ENCODE data around the gene TREX2. TPM values are rescaled to one million over a fixed set of nuclear protein-coding genes. Genes with fewer than 3 reads are reported as not detected.
A peak's percentile ranks its signal among the peaks of the same experiment; 100 is the strongest.

The TREX2 gene
- total and polyA plus RNA-seq, 2 donors from 2014 or later: 0.67 to 1.4 TPM

DNA sequence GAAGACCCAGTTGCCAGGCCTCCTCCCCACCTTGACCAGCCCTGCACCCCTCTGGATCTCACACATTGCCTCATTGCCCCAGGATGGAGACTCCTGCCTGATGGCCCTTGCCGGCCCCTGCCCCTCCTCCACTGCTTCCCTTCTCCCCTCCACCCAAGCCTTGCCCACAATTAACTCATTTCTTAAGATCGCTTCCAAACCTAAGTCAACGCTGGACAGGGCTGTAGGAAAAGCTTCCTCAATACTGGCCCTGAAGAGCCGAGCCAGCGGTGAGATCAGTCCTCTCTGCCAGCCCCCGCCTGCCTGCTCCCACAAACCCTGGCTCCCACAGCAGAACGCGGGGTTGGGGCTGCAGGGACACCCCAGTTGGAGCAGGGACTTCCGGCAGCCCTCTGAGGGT is 32.0 kb upstream of the TREX2 start:
- H3K27me3 ChIP-seq (ENCODE audit: control insufficient read depth, insufficient read depth, low read length): no peaks in the 10 kb centered on the region

DNA sequence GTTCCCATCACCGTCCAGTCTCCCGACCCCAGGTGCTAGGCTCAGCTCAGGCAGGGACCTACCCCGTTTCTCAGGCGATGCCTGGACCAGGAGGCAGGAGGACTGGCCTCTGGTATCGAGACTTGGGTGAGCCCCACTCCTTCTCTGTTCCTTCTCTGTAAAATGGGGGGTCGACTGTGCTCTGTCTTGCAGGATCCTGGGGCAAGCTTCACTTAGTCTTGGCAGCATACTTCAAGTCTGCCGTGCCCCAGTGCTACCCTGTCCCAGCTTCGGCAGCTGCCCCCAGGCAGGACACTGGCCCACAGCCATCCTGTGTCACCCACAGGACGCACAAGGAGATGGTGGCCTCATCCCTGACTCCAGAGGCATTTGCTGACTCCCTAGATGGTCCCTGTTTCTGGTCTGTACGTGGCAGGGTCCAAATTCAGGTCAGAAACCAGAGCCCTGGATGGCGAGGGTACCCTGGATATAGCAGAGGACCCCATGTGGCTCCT is 31.6 kb upstream of the TREX2 start:
- FAIRE-seq (no peak), DNase-seq (peak in 1 of 5 donors; percentile 47)
- Histone ChIP-seq H3K4me3 (ENCODE audit: low read length in 3 of 3) (no peak overlapping the region), H3K36me3 (ENCODE audit: control insufficient read depth in 2 of 3, insufficient read depth in 3 of 3, low read length in 3 of 3) (no peaks in the 10 kb centered on the region), H3K27me3 (ENCODE audit: control insufficient read depth, insufficient read depth, low read length) (no peaks in the 10 kb centered on the region), H3K27ac (ENCODE audit: low read depth in 2 of 2, low read length in 2 of 2) (peak overlapping the region in 1 of 2 donors; percentile 43), H3K9me3 (ENCODE audit: control insufficient read depth in 2 of 3, insufficient read depth in 1 of 3, low read length in 3 of 3) (no peaks in the 10 kb centered on the region), H3K4me1 (ENCODE audit: control insufficient read depth in 2 of 3, insufficient read depth in 2 of 3, low read depth in 1 of 3, low read length in 3 of 3) (peaks cover 0 to 5% (median 0%) of the 10 kb centered on the region in 3 donors), H3K9ac (ENCODE audit: low read length in 3 of 3) (no peak overlapping the region)
- intact Hi-C loops (cut with DNase I): no loop called here
- TF ChIP-seq, protein P1, sequence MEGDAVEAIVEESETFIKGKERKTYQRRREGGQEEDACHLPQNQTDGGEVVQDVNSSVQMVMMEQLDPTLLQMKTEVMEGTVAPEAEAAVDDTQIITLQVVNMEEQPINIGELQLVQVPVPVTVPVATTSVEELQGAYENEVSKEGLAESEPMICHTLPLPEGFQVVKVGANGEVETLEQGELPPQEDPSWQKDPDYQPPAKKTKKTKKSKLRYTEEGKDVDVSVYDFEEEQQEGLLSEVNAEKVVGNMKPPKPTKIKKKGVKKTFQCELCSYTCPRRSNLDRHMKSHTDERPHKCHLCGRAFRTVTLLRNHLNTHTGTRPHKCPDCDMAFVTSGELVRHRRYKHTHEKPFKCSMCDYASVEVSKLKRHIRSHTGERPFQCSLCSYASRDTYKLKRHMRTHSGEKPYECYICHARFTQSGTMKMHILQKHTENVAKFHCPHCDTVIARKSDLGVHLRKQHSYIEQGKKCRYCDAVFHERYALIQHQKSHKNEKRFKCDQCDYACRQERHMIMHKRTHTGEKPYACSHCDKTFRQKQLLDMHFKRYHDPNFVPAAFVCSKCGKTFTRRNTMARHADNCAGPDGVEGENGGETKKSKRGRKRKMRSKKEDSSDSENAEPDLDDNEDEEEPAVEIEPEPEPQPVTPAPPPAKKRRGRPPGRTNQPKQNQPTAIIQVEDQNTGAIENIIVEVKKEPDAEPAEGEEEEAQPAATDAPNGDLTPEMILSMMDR (IDR thresholded peaks at IDR 0.05; ENCODE audit: borderline replicate concordance, extremely low read depth, insufficient read depth): no peak

More for the DNA sequence above, 32.0 kb upstream of the TREX2 start:
- Histone ChIP-seq H3K9me3 (ENCODE audit: control insufficient read depth in 2 of 3, insufficient read depth in 1 of 3, low read length in 3 of 3) (no peaks in the 10 kb centered on the region), H3K27ac (ENCODE audit: low read depth in 2 of 2, low read length in 2 of 2) (no peak overlapping the region), H3K4me3 (ENCODE audit: low read length in 3 of 3) (no peak overlapping the region), H3K9ac (ENCODE audit: low read length in 3 of 3) (no peak overlapping the region), H3K36me3 (ENCODE audit: control insufficient read depth in 2 of 3, insufficient read depth in 3 of 3, low read length in 3 of 3) (no peaks in the 10 kb centered on the region), H3K4me1 (ENCODE audit: control insufficient read depth in 2 of 3, insufficient read depth in 2 of 3, low read depth in 1 of 3, low read length in 3 of 3) (peaks cover 0 to 5% (median 0%) of the 10 kb centered on the region in 3 donors)
- TF ChIP-seq, protein P1 (IDR thresholded peaks at IDR 0.05; ENCODE audit: borderline replicate concordance, extremely low read depth, insufficient read depth): no peak
- FAIRE-seq (no peak), DNase-seq (peak in 1 of 5 donors; percentile 36)
- intact Hi-C loops (cut with DNase I): no loop called here

DNA sequence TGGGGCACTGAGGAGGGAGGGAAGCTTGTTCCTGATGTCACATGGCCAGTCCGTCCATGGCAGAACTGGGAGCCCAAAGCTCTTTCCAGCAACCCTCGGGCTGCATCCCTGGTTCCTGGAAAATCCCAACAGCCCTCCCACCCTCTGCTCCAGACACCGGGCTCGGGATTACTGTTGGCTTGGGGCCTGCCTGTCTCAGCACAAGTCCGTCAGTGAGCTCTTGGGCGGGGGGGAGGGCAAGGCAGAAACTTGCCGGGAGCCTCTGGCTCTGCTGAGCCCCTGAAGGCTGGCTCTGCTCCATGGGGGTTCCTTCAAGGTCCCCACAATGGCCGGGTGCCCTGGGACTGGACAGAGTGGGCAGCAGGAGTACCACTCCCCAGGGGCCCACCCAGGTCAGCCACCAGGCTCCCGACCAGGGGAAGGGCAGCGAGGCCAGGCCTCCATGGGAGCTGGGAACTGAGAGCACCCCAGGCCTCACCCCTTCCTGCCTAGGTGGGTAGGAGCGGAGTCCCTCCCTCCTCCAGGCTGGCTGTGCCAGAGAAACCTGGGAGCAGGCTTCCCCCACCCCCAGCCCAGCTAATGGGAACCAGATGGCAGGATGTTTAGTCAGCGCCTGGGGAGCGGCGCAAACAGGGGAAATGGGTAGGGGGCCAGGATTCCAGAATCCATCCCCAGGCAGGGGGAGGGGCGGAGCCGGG is 31.0 kb upstream of the TREX2 start:
- no peak overlapping the region for H3K9ac ChIP-seq (ENCODE audit: low read length in 3 of 3)
- H3K4me3 ChIP-seq (ENCODE audit: low read length in 3 of 3): no peak overlapping the region
- FAIRE-seq (no peak), DNase-seq (peak in 1 of 5 donors; percentile 72)
- intact Hi-C loops (cut with DNase I): no loop called here
- H3K9me3 ChIP-seq (ENCODE audit: control insufficient read depth in 2 of 3, insufficient read depth in 1 of 3, low read length in 3 of 3): no peaks in the 10 kb centered on the region
- TF ChIP-seq, protein P1 (IDR thresholded peaks at IDR 0.05; ENCODE audit: borderline replicate concordance, extremely low read depth, insufficient read depth): no peak
- H3K4me1 ChIP-seq (ENCODE audit: control insufficient read depth in 2 of 3, insufficient read depth in 2 of 3, low read depth in 1 of 3, low read length in 3 of 3): peaks cover 0 to 5% (median 0%) of the 10 kb centered on the region in 3 donors
- H3K27me3 ChIP-seq (ENCODE audit: control insufficient read depth, insufficient read depth, low read length): no peaks in the 10 kb centered on the region
- no peak overlapping the region for H3K27ac ChIP-seq (ENCODE audit: low read depth in 2 of 2, low read length in 2 of 2)
- no peaks in the 10 kb centered on the region for H3K36me3 ChIP-seq (ENCODE audit: control insufficient read depth in 2 of 3, insufficient read depth in 3 of 3, low read length in 3 of 3)

Measured in kidney (tissue), 14 donors.